GM19023 (cell line): ENCODE results near the gene NCKAP1.

Source experiments
- ATAC-seq: cut with Tn5 transposase; IDR thresholded peaks from one replicate; pipeline ENCODE4 v1.9.1; 2021; ENCODE audit warnings: mild to moderate bottlenecking, moderate library complexity; ENCODE audit not compliant: unreplicated experiment

The NCKAP1 gene

DNA sequence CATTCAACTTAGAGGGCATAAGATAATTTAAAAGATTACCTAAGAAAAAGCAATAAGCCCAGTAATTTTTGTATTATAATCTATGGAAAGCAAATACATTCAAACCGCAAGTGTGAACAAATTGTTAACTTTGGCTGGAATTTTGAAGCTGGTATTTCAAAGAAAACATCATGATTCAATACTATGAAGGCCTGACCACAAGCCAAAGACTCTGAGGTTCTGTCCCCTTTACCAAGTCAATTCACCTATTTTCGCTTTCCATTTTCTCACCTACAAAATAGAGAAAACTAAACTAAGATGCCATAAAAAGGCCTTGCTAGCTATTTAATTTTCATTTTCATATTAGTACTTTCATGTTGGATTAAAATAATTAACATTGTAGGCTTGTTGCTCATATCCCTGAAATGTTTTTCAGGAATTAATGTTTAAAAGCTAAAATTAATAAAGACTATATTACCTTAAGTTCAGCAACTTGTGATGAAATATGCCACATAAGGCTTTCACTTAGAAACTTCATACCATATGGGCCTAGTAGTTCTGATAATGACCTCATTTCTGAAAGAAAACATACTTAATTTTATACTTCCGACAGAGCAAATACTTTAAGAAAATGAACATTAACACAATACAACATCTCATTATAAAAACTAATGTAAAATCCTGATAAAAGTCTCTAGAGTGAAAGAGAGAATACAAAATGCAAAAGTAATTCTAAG, 86.2 kb downstream of the NCKAP1 start:
- ATAC-seq = peak; percentile 56

DNA sequence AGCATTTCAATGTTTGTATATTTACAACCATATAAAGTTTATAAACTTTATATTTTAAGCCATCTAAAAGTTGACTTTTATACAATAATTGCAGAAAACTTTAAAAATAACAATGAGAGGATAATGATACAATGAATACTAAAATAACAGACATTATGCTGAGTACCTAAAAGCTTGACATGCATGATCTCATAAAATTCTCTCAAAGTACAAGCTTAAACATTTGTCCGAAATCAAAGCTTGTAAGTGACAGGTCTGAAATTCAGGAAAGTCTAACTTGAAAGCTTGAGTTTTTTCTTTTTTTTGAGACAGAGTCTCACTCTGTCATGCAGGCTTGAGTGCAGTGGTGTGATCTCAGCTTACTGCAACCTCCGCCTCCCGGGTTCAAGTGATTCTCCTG, 87.7 kb downstream of the NCKAP1 start:
- no peak for ATAC-seq

DNA sequence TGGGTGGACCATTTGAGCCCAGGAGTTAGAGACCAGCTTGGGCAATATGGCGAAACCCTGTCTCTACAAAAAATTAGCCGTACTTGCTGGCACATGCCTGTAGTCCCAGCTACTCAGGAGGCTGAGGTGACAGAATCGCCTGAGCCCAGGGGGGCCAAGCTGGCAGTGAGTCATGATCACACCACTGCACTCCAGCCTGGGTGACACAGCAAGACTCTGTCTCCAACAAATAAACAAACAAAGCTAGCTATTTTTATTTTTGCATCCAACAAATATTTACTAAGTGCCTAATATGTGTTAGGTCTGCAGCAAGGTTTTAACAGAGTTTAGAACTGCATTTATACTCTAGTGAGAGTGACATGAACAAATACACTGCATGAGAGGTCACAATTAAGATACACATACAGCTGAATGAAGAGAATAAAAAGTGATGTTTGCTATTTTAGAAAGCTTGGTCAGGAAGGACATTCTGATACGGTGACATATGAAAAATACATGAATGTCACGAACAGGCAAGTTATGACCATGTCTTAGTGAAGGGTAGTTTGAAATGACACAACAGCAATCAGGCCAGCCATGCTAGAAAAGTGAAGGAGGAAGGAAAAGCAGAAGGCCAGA, 88.6 kb downstream of the NCKAP1 start:
- no peak for ATAC-seq

DNA sequence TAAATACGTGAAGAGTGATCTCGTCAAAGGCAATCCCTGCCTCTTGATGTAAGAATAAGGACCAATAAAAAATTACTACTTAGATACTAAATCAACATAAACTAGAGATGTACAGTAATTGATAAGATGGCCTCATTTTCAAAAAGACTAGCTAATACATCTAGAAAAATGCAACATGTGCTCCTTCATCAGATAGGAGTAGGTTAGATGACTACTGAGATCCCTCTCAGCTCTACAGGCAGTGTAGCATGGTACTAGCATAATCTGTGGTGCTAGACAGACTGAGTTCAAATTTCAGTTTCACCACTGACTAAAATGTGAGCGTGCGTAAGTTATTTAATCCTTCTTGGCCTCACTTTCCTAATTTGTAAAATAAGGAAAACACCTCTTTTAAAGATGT, 89.2 kb downstream of the NCKAP1 start:
- ATAC-seq = no peak

DNA sequence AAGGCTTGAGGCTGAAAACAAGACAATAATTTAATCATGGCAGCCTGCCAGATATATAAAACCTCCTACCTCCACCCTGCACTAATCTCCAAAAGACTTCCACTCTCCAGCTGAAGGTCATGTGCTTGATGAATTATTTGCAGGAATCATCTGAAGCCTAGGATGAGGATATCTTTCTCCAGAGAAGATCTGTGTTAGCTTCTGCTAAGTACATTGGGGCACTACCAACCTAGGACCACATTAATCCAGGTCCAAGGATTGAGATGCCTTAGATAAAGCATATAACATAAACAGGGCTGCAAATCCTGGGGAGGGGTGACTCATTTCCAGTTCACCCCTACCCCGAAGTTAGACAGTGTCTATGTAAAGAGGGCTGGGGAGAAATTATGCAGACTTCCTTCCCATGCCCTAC, 91.3 kb downstream of the NCKAP1 start:
- ATAC-seq = no peak

DNA sequence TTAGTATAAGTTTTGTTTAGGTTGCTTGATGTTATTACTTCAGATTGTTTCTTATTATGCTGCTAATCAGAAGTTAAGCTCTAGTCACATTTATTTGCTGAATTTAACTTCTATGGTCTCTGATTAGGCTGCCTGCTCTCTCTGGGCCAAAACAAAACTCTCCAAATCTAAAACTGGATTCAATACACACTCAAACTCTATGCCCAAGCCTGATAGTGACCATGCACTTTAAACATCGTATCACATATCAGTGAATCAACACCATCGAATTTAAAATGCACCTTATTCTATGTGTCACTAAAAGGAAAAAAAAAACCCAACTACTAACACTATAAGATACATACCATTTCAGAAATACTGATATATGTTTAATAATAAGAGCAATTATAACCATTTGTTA, 94.9 kb downstream of the NCKAP1 start:
- ATAC-seq = no peak

DNA sequence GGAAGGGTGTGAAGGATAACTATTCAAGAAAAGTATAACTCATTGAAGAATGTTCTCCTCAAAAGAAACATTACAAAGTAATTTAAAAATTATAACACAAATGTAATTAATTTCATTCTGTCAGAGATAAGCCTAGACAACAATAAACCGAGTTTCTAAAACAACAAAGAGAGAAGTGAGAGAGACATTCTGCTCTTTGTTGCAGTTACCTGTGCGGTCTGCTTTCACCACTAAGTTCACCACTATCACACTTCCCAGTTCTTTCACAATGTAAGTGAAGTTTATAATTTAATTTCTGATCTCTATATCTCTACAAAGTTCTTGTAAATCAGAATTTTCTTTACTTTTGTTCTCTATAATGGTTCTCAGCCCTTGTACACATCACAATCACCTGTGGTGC, 95.5 kb downstream of the NCKAP1 start:
- no peak for ATAC-seq

DNA sequence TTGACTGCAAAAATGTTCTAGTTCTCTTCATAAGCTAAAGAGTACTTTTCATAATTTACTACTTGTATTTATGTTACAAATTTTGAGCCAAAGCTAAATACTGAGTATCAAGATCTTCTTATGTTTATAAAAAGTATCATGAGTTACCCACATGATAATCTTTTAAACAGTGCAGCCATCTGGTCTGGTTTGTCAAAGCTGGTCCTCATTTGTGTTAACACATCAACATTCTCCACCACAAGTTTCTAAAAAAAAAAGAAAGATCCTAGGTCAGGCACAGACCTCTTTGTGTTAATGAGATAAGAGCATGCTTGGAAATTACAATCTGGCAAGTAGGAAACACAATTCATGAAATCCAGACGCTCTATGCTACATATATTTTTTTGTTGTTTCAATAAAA, 96.3 kb downstream of the NCKAP1 start:
- no peak for ATAC-seq

DNA sequence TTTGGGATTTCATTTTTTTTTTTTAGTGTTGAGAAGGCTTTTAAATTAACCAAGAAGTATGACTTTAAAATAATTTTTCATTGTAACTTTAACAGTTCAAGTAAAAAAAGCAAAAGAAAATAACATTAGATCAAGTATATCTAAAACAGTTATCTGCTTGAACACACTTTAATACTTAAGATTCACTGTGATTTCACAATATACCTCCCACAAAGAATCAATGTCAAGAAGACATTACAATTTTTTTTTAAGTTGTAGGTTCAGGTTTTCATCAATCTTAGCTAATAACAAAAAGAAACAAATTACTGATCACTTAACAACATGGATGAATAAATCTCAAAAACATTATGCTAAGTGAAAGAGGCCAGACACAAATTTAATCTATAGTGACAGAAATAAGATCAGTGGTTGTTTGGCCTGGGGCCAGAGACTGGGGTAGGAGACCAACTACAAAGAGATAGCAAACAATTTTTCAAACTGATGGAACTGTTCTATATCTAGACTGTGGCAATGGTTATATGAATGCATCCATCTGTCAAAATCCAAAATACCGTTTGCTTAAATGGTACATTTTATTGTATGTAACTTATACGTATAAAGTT, 97.0 kb downstream of the NCKAP1 start:
- no peak for ATAC-seq

DNA sequence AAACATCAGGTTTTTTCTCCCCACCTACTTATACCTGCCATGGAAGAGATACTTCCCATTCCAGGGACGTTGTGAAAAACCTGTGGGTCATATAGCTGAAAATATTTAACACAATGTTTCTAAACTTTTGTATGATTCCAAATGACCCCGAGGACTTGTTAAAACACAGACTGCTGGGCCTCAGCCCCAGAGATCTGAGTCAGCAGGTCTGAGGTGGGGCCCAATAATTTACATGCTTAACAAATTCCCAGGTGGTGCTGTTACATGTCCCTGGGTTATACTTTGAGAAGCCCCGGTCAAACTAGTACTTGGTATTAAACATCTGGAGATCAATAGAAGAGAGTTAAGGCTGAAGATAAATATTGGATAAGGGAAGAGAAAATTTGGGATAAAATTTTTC, 100.4 kb downstream of the NCKAP1 start:
- ATAC-seq = no peak

DNA sequence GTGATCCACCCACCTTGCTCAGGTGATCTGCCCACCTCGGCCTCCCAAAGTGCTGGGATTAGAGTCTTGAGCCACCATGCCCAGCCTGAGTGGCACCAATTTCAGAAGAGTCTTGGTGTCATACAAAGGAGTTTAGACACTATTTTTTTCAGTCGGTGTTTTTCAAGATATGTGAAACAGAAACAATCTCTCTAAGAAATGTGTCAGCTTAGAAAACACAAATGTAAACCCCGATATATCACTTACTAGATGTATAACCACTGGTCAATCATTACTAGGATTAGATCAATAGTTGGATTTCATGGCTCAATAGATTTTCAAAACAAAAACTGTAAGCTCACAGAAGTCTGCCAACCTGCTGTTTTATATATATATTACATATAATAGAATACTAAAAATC, 104.6 kb downstream of the NCKAP1 start:
- ATAC-seq = no peak

DNA sequence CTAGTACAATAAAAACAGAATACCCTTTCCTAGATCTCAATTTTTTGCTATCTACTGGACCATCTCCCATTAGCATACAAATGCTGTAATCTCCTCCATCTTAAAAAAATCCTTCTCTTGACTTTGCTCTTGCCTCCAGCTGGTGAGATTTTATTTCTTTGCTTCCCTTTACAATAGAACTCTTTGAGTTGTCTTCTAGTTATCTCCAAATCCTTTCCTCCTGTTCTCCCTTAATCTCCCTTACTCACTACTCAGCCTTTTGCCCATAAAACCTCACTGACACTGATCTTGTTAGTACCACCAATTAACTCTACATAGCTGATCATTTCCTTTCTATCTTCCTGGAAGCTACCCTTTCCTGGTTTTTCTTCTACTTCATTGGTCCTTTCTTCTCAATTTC, 108.3 kb downstream of the NCKAP1 start:
- ATAC-seq = no peak

DNA sequence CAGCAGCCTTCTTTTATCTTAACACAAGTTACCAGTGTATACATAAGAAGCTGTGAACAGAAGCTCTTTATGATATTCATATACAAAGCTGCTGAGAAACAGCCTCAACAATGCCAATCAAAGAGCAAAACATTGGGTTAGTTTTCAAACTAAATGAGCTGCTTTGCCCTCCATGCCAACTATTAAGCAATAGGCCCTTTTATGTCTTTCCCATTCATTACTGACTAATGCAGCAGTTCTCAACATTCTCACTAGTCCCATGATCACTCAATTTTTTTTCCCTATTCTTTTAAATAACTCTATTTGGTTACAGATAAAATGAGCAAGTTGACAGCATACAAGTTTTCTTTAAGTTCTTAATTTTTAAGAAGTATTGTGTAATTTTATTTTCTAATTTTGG, 114.0 kb downstream of the NCKAP1 start:
- no peak for ATAC-seq

DNA sequence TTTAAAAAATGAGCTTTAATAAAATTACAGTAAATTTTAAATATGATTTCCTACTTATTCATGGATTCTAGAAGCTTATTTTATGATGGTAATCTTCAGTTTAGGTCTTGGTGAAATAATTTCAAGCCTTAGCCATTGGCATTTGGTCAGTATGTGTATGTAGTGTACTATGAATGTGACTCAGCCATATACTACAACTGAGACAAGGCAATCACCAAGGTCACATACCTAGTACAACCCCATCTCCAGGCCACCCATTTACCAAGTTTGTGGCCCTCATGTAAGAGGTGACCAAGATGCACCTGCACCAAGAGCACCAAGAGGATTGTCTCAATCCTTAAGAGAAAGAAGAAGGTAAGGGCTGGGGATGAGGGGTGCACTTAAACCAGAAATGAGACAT, 117.0 kb downstream of the NCKAP1 start:
- peak; percentile 49 for ATAC-seq

DNA sequence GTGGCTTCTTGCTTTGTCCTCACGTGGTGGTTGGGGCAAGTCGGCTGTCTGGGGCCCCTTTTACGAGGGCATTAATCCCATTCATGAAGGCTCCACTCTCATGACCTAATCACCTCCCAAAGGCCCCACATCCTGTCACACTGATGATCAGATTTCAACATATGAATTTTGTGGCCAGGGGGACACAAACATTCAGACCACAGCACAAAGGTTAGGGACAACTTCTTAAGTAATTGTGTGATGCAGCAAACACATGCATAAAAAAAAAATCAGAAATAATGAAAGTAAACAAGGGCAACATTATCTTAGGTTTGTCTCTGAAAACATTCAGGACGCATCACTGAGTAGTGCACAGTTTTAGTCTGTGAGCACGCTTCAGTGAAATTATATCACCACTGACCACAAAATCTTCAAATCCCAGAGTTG, 117.6 kb downstream of the NCKAP1 start:
- ATAC-seq = peak; percentile 53

DNA sequence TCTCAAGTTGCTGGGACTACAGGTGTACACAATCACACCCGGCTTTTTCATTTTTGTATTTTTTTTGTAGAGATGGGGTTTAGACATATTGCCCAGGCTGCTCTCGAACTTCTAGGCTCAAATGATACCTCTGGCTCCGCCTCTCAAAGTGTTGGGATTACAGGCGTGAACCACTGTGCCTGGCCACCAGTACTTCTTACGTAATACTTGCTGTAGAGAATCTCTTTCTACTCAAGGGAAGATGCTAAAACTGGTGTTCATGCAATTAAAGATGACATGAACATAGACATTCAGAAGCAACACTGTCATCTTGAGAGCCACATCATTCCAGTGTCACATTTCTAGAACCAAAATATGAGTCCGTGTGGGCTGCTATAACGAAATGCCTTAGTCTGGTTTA, 118.2 kb downstream of the NCKAP1 start:
- ATAC-seq = no peak

DNA sequence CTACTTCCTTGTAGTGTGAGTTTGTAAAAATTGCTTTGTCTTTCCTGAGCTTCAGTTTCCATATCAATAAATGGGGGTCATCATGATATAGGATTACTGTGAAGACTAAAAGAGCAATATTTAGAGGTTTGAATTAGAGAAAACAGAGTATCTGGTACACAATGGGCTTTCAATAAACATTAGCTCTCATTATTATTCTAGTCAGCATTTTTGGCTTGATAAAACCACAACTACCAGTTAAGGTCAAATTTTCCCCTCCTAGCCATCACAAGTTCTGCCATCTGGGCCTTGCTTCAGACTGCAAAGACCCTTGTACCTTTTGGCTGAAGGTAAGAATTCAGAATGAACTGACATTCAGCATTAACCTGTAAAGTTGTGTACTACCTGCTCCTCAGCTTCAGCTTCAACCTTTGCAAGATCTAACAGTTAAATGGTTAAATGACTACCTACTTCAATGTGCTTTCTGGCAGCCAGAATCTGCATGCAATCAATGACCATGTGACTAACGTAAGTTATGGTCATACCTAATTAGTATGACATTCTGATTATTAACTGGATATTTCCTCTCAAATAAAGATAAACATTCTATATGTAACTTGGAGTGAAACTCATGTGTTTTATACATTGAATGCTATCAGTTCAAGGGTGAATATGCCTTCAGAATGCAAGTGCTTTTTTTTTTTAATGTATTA, 119.2 kb downstream of the NCKAP1 start:
- no peak for ATAC-seq

DNA sequence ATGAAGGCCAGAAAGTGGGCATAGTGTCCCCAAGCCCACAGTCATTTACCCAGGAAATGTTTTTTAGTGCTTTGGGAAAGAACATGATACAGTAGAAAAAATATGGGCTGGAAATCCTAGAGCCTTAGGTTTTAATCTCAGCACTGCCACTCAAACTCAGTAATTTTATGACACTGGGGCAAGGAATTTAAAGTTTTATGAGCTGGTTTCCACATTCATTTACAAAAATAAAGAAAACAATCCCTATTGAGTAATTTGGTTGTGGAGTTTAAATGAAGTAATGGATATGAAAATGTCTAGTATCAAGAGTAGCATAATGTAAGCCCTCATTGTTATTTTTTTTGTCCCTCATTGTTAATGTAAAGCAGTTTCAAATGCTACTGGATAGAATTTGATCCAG, 120.3 kb downstream of the NCKAP1 start:
- no peak for ATAC-seq

DNA sequence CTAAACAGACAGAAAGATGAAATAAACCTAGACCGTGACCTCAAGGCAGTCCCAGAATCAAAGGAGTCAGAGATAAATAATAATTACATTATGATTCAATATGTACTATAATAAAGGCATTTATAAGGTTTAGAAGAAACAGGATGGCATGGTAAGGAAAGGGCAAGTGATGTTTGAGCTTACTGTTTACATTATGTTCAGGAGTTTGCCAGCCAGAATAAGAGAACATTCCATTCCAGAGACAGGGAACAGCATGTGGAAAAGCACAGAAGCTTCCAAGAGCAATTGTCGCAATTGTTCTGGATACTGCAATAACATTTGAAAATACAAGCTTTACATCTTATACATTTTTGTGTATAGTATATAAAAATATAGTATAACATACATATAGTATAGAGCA, 121.8 kb downstream of the NCKAP1 start:
- ATAC-seq = no peak

DNA sequence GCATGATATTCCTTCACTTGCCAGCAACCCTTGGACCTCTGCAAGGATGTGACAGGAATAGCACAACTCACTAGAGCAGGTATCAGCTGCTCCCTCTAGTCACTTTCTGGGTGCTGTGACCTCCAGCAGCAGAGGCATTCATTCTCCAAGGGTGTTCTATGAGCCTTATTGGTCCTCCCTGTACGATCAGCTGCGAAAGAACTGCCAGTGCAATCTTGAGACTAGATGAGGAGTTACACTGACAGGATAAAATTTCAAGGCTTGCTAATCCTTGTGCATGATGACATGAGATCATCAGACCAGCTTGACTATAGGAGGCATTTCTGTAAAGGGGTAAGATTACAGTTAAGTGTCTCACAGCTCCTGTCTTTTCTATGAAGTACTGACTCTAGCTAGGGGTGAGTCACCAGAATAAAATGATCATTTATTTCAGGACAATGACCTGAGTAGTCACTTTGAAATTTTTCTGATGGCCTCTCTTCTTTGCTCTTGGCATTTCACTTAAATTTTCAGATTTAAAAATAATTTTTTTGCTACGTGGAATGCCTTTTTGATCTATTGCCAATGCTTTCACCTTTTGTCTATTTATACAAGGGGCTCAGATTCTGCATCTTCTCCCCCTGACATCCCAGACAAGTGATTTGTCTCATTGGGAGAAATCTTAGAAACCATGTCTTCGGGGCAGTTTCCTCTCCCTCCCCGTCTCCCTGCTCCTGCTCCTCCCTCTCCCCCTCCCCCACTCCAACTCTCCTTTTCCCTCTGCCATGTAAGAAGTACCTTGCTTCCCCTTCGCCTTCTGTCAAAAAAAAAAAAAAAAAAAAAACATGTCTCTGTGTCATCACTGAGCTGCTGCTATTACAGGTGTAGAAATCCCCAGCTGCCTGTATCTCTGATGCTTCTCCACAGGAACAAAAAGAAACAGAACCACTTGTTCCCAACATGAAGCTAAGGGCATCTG, 122.6 kb downstream of the NCKAP1 start:
- no peak for ATAC-seq

DNA sequence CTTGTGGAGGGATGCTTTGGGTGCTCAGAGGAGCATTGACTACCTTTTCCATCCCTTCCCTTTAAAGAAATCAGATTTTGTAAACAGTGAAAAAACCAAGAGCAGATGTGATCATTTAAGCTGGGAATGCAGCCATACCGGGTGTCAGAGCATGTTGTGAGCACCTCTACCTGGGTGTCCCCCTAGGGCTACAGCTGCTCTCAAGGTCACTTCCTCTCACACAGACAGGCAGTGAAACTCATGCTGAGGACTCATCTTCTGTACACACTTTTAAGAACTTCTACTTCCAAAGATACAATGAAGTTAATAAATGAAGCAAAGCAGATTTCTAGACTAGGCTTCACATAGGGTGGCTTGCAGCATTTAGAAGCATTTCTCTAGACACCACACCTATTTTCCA, 123.4 kb downstream of the NCKAP1 start:
- no peak for ATAC-seq
